Measurements from ENCODE around the gene LITAF.

- TF ChIP-seq EZH2 (IDR thresholded peaks at IDR 0.05; ENCODE audit: insufficient read depth, poor library complexity, severe bottlenecking) (no peak), EZH2phosphoT487 (IDR thresholded peaks at IDR 0.05; ENCODE audit: insufficient read depth, low read depth) (no peak)
These were observed 1.0 kb downstream of the LITAF start for GRCh38 chr16:11585460-11586377.
